22Rv1 (cell line): ENCODE results near the gene CLK2.

Experiments used
- CTCF ChIP-seq: fragments of 450-650 bp; IDR thresholded peaks from 2 replicates; pipeline ENCODE4 v1.5.1; 2017; ENCODE audit warnings: mild to moderate bottlenecking
- ZFX ChIP-seq: fragments of 450-650 bp; IDR thresholded peaks from 2 replicates; pipeline ENCODE4 v1.6.1; 2017; ENCODE audit warnings: antibody characterized with exemption, borderline replicate concordance

- no peak for TF ChIP-seq CTCF
- TF ChIP-seq ZFX, result no peak
Observed at GRCh38 chr1:155242805-155243358, 30.4 kb downstream of the CLK2 start.
